Lung (tissue), 12 donors: ENCODE data around the gene TCTN1. TPM values are rescaled to one million over a fixed set of nuclear protein-coding genes. Genes with fewer than 3 reads are reported as not detected.

Source experiments
- ATAC-seq: fragments of 200-7000 bp; cut with Tn5 transposase; one replicate; pipeline ENCODE4 v1.9.1; 2020; ENCODE audit warnings: moderate number of reproducible peaks; ENCODE audit not compliant: insufficient read depth, low FRiP score
- DNase-seq, 3 donors: peaks; one replicate each; pipeline ENCODE4 v3.0.0-alpha.2; 2013 to 2017
- H3K27ac ChIP-seq, 2 donors: one replicate each; pipeline ENCODE4 v1.5.1; 2013; ENCODE audit warnings: mild to moderate bottlenecking in 2 of 2, moderate library complexity in 2 of 2, control low read depth in 1 of 2, inconsistent platforms in 1 of 2, low read depth in 1 of 2, low read length in 1 of 2
- H3K27me3 ChIP-seq, 3 donors: one replicate each; pipeline ENCODE4 v1.5.1; 2013; ENCODE audit warnings: low read length in 2 of 3; ENCODE audit not compliant: control insufficient read depth in 3 of 3, insufficient read depth in 3 of 3
- H3K36me3 ChIP-seq, 4 donors: one replicate each; pipeline ENCODE4 v1.5.1; 2013; ENCODE audit warnings: low read length in 4 of 4, mild to moderate bottlenecking in 1 of 4, moderate library complexity in 1 of 4; ENCODE audit not compliant: control insufficient read depth in 4 of 4, insufficient read depth in 4 of 4
- H3K4me1 ChIP-seq, 5 donors: one replicate each; pipeline ENCODE4 v1.5.1; 2013; ENCODE audit warnings: low read length in 5 of 5, mild to moderate bottlenecking in 2 of 5, moderate library complexity in 1 of 5; ENCODE audit not compliant: control insufficient read depth in 5 of 5, insufficient read depth in 5 of 5
- H3K4me3 ChIP-seq: one replicate; pipeline ENCODE4 v1.5.1; 2013; ENCODE audit warnings: mild to moderate bottlenecking, control low read depth, moderate library complexity
- H3K9ac ChIP-seq, 2 donors: one replicate each; pipeline ENCODE4 v1.5.1; 2013; ENCODE audit warnings: low read length in 2 of 2, control low read depth in 1 of 2; ENCODE audit not compliant: insufficient read depth in 1 of 2
- H3K9me3 ChIP-seq, 4 donors: one replicate each; pipeline ENCODE4 v1.5.1; 2013; ENCODE audit warnings: low read length in 3 of 4, mild to moderate bottlenecking in 1 of 4, moderate library complexity in 1 of 4; ENCODE audit not compliant: control insufficient read depth in 4 of 4, insufficient read depth in 3 of 4
- WGBS, 2 donors: extraction: QIAGEN DNeasy Blood & Tissue Kit; methylation state at CpG; one replicate each; pipeline ENCODE4 v1.1.7; 2013; 5-methylcytosine and 5-hydroxymethylcytosine counted together
- polyA plus RNA-seq, 2 donors: library from polyadenylated mRNA; stranded (reverse); fragments of 200-250 nt; gene quantifications; one replicate each; pipeline ENCODE4 v1.2.1, GENCODE V29; 2013
- total RNA-seq, 2 donors: library from RNA; depleted of rRNA in 1 of 2; stranded (reverse); fragments of >200 nt in 1 of 2; gene quantifications; one replicate each; pipeline ENCODE4 v1.2.1, GENCODE V29; 2014 to 2021
- TF ChIP-seq, protein P1 (sequence below): IDR thresholded peaks from 2 replicates; pipeline ENCODE4 v1.5.1; 2012; ENCODE audit warnings: mild to moderate bottlenecking; ENCODE audit errors: control extremely low read depth, extremely low read depth
- donor health status: control.
- donor health status: control.
- donor health status: Bipolar disorder and iron deficiency.
- donor health status: healthy.
- donor health status: DM: yes; HTN: yes; CAD: no.

The TCTN1 gene
- total and polyA plus RNA-seq, 4 donors = 22.0 to 79.2 (median 44.2) TPM

DNA sequence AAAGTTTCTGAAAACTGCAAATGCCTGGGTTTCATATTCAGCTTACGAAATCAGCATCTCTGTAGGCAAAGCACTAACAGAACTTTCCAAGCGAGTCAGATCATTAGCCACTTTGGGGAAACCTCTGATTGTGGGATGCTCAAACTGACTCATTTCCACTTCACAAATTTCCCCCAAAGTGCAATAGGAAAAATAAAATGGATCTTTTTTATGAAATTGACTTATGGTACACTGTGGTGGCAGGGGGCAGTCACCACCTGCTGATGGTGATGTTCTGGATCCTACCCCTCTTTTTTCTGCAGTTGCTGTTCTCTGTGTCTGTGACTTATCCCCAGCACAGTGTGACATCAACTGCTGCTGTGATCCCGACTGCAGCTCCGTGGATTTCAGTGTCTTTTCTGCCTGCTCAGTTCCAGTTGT is 5.6 kb downstream of the TCTN1 start:
- ATAC-seq = no peak
- H3K27me3 ChIP-seq = no peaks in the 10 kb centered on the region
- no peak overlapping the region for H3K4me3 ChIP-seq
- TF ChIP-seq, protein P1, sequence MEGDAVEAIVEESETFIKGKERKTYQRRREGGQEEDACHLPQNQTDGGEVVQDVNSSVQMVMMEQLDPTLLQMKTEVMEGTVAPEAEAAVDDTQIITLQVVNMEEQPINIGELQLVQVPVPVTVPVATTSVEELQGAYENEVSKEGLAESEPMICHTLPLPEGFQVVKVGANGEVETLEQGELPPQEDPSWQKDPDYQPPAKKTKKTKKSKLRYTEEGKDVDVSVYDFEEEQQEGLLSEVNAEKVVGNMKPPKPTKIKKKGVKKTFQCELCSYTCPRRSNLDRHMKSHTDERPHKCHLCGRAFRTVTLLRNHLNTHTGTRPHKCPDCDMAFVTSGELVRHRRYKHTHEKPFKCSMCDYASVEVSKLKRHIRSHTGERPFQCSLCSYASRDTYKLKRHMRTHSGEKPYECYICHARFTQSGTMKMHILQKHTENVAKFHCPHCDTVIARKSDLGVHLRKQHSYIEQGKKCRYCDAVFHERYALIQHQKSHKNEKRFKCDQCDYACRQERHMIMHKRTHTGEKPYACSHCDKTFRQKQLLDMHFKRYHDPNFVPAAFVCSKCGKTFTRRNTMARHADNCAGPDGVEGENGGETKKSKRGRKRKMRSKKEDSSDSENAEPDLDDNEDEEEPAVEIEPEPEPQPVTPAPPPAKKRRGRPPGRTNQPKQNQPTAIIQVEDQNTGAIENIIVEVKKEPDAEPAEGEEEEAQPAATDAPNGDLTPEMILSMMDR = no peak
- H3K9me3 ChIP-seq = no peaks in the 10 kb centered on the region
- peaks cover 0 to 7% (median 1%) of the 10 kb centered on the region in 4 donors for H3K36me3 ChIP-seq
- H3K27ac ChIP-seq = no peak overlapping the region
- no peak for DNase-seq
- H3K9ac ChIP-seq = no peak overlapping the region
- H3K4me1 ChIP-seq = peaks cover 0 to 2% (median 1%) of the 10 kb centered on the region in 5 donors
- WGBS, 2 donors = 81 to 85% methylated on average over 4 of the region's 4 CpGs

DNA sequence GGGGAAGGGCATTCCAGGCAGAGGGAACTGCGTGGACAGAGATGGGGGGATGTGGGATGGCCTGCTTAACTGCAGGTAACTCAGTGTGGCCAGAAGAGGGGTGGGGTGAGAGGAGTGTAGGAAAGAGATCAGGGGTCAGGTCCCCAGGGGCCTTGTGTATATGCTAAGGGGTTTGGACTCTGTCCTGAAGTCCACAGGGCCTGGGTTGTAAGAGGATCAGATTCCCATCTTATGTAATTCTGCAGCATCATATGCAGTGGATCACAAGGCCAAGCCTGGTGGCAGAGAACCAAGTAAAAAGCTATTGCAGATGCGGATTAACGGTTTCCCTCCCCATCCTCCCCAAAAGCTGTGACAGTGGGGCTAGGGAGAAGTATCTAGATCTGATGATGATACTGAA is 8.7 kb downstream of the TCTN1 start:
- TF ChIP-seq, protein P1 = no peak
- Histone ChIP-seq H3K9ac (no peak overlapping the region), H3K4me1 (no peaks in the 10 kb centered on the region)

DNA sequence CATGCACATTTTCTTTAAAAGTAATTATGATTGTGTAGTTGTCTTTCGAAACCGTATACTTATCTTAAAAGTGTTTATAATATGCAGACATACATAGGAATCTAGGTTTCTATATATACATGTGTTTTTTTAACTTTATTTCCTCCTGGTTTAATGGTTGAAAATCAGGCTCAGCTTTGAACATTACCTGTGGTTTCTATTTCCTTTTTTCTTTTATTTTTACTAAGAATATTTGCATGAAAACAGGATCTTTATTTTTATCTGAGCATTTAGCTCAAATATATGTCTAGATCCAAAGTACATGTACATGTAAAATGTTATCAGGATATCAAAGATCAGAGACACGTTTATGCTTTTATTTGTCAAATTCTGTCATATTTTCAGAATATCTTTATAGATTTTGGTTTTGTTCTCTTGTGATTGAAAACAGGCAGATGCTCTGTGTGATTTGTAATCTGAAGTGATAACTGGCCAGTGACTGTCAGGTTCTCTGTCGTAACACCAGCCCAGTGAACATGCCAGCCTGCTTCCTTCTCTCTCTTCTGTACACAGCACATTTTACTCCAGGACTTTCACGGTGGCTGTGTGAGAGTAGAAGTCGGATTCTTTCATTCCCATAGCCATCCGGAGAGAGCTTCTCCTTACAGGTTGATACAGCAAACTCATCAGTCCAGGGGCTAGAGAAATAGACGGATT is 13.7 kb downstream of the TCTN1 start:
- ATAC-seq = no peak
- 58 to 79% methylated on average over 8 of the region's 8 CpGs for WGBS, 2 donors
- TF ChIP-seq, protein P1 = no peak
- Histone ChIP-seq H3K36me3 (peaks cover 2 to 15% (median 4%) of the 10 kb centered on the region in 4 donors), H3K4me3 (no peak overlapping the region), H3K4me1 (no peaks in the 10 kb centered on the region), H3K9ac (no peak overlapping the region), H3K27me3 (no peaks in the 10 kb centered on the region), H3K27ac (no peak overlapping the region), H3K9me3 (no peaks in the 10 kb centered on the region)
- no peak for DNase-seq

More for the DNA sequence above, 8.7 kb downstream of the TCTN1 start:
- Histone ChIP-seq H3K27ac (no peak overlapping the region), H3K4me3 (no peak overlapping the region), H3K9me3 (no peaks in the 10 kb centered on the region), H3K36me3 (no peaks in the 10 kb centered on the region), H3K27me3 (no peaks in the 10 kb centered on the region)
- DNase-seq (no peak), ATAC-seq (no peak)
- WGBS, 2 donors = 87 to 97% methylated on average over 3 of the region's 3 CpGs

DNA sequence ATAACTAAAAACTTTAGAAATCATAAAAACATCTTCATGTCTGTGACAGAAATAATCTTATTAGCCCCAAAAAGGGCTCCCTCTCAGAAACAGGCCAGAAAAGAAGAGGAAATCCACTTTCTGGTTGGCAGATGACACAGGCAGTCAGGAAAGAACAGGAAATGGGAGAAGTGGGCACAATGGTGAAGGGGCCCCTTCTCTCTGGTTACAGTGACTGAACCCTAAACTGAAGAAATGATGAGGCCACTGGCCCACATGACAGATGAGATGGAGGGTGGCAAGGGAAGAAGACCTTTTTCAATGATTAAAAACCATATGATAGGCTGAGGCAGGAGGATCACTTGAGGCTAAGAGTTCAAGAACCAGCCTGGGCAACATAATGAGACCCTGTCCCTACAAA is 21.1 kb downstream of the TCTN1 start:
- H3K4me3 ChIP-seq = no peak overlapping the region
- TF ChIP-seq, protein P1 = no peak
- H3K27me3 ChIP-seq = no peaks in the 10 kb centered on the region
- no peaks in the 10 kb centered on the region for H3K9me3 ChIP-seq
- no peak overlapping the region for H3K27ac ChIP-seq
- no peaks in the 10 kb centered on the region for H3K4me1 ChIP-seq
- H3K9ac ChIP-seq = no peak overlapping the region
- DNase-seq = no peak
- ATAC-seq = no peak
- H3K36me3 ChIP-seq = peaks cover under 1 to 26% (median 5%) of the 10 kb centered on the region in 4 donors
